Panc1 (cell line): ENCODE results near the gene PFKL. TPM values are rescaled to one million over a fixed set of nuclear protein-coding genes. Genes with fewer than 3 reads are reported as not detected.
A peak's percentile ranks its signal among the peaks of the same experiment; 100 is the strongest.

ENCODE experiments used
- ATAC-seq: fragments of 200-7000 bp; cut with Tn5 transposase; 2 replicates; pipeline ENCODE4 v1.9.1; 2020; ENCODE audit warnings: mild to moderate bottlenecking, moderate library complexity
- BruUV-seq: library from RNA; stranded (reverse); fragments of 400-500 nt; replicated peaks from 2 replicates; lab custom pipeline; 2021; lab: Mats Ljungman, UMichigan
- CTCF ChIA-PET: fragments of 300-600 bp; sonication (Branson Sonifier 250); formaldehyde crosslinking; loops from one replicate; lab custom pipeline; 2022; ENCODE audit warnings: antibody characterized with exemption; lab: Charles Lee
- POLR2A ChIA-PET: fragments of 300-600 bp; sonication (Branson Sonifier 250); formaldehyde crosslinking; loops from one replicate; lab custom pipeline; 2022; ENCODE audit warnings: antibody characterized with exemption; lab: Charles Lee
- DNase-seq: peaks from one replicate; pipeline ENCODE4 v3.0.0-alpha.2; 2010; ENCODE audit warnings: low read depth, low spot score
- H3K27ac ChIP-seq: 2 replicates; pipeline ENCODE4 v1.5.1; 2011; ENCODE audit warnings: mild to moderate bottlenecking, low read length, inconsistent platforms
- H3K27me3 ChIP-seq: fragments of 200-500 bp; sonication (Bioruptor generic); 2 replicates; pipeline ENCODE4 v1.6.0; 2014; ENCODE audit warnings: low read length, inconsistent platforms; ENCODE audit not compliant: control insufficient read depth, insufficient read depth
- H3K36me3 ChIP-seq: fragments of 200-500 bp; sonication (Bioruptor generic); 2 replicates; pipeline ENCODE4 v1.5.1; 2014; ENCODE audit warnings: inconsistent platforms, mild to moderate bottlenecking, low read length, moderate library complexity; ENCODE audit not compliant: control insufficient read depth, insufficient read depth
- H3K4me1 ChIP-seq: 2 replicates; pipeline ENCODE4 v1.5.1; 2011; ENCODE audit warnings: inconsistent platforms, mild to moderate bottlenecking, low read length, moderate library complexity; ENCODE audit not compliant: control insufficient read depth, insufficient read depth
- H3K4me3 ChIP-seq, 2 experiments: 2 replicates each; pipeline ENCODE4 v1.5.1; 2011 to 2012; ENCODE audit warnings: low read depth in 2 of 2, low read length in 2 of 2, mild to moderate bottlenecking in 2 of 2, inconsistent platforms in 1 of 2, moderate library complexity in 1 of 2
- H3K9me3 ChIP-seq: fragments of 200-500 bp; sonication (Bioruptor generic); 2 replicates; pipeline ENCODE4 v1.5.1; 2014; ENCODE audit warnings: low read depth, mild to moderate bottlenecking, inconsistent platforms, low read length, moderate library complexity; ENCODE audit not compliant: control insufficient read depth, insufficient read depth
- POLR2AphosphoS5 ChIP-seq: IDR thresholded peaks from 2 replicates; pipeline ENCODE4 v1.6.1; 2012; ENCODE audit warnings: mild to moderate bottlenecking, low read depth, low read length, moderate library complexity
- SIN3A ChIP-seq: IDR thresholded peaks from 2 replicates; pipeline ENCODE4 v1.6.1; 2012; ENCODE audit warnings: low read depth, mild to moderate bottlenecking, low read length, moderate library complexity, borderline replicate concordance; ENCODE audit not compliant: insufficient read depth
- TCF7L2 ChIP-seq: IDR thresholded peaks from 2 replicates; pipeline ENCODE4 v1.6.1; 2011; ENCODE audit warnings: mild to moderate bottlenecking, low read depth, low read length, inconsistent platforms
- in situ Hi-C: cut with HindIII; loops from 2 replicates; pipeline ENCODE4 v1.10.0; 2016; ENCODE audit warnings: low sequenced_read_pairs, low pct_unique_long_range_greater_than_20kb
- intact Hi-C: fragments of 100-400 bp; cut with micrococcal nuclease; formaldehyde crosslinking; loops from one replicate; pipeline ENCODE4 v1.10.0; 2022; ENCODE audit not compliant: unreplicated experiment
- total RNA-seq: library from RNA; stranded (reverse); gene quantifications from one replicate; pipeline ENCODE4 v1.2.1, GENCODE V29; 2021; ENCODE audit not compliant: unreplicated experiment
- TF ChIP-seq, protein P1 (sequence below), 2 experiments: IDR thresholded peaks; 2 replicates each; pipeline ENCODE4 v1.6.1; 2011 to 2012; ENCODE audit warnings: low read depth in 2 of 2, control low read depth in 1 of 2, low read length in 1 of 2, mild to moderate bottlenecking in 1 of 2, moderate library complexity in 1 of 2; ENCODE audit not compliant: insufficient read depth in 1 of 2
- TF ChIP-seq, protein P2 (sequence below): fragments of 450-650 bp; IDR thresholded peaks from 2 replicates; pipeline ENCODE4 v1.5.1; 2017; ENCODE audit warnings: mild to moderate bottlenecking

The PFKL gene
- total RNA-seq, 1 experiment from 2014 or later: 70.1 TPM

DNA sequence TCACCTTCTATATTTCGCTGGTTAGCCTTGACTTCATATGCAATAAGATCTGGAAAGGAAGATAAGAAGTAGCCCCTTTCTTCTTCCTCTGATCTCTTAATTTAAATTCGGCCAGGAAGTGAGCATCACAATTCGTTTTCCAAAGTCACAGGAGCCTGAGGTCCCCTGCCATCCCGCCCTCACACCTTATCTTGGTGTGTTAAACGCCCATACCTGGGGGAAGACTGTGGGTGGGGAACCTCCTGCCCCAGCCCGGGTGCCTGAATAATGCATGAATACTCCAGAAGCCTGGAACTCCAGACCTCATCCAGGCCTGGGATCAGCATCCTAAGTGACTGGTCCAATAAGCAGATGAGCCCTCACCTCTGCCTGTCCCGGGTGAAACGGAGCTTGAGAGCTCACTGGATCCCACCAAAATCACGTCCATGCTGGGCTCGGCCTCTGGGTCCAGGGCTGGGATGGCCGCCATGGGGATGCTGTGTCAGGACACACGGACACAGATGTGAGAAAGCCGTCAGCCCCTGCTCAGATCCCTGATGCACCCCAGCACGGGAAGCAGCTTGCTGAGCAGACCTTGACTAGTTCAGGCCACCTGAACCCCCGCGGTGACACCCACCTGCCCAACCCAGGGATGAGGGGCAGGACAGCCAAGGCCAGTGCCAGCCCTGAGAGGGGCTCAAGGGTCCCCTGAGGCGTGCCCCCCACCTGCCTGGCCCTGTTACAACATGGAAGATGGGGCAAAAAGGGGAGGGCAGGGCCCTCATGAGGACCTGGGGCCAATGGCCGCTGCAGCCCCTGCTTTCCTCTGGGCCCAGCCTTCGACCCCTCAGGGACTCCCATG, 38.8 kb upstream of the PFKL start:
- in situ Hi-C loops: no loop called here

DNA sequence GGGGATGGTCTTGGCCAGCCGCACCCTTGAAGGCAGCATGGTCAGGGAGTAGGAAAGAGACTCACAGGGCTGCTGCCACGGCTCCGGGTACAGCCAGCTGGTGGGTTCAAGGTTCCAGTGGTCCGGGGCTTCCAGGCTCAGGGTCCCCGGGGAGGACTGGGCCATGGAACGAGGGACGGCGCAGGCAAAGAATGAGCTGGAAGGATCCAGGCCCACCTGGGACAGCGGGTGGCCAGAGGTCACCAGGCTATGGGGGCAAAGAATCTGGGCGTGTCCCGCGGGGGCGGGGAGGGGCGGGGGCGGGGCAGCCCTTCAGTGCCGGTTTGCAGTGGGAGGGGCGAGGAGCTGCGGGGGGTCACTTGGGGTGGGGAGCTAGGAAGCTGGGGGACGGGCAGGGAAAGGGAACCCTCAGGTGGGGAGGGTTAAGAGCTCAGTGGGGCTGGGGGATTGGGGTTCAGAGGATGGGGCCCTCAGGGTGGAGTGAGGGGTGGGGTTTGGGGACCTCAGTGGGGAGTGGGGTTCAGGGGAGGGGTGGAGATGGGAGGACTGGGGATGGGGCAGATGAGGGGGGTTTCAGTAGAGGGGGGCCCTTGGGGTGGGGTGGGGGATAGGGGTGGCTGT, 38.1 kb upstream of the PFKL start, which contains the start of gene DNMT3L:
TSS of gene DNMT3L (minus strand) at position 223 of the 621 bp plus-strand sequence. CDS start 638 bp downstream, outside the sequence.
- in situ Hi-C loops: no loop called here
- no TSS peak for BruUV-seq
- DNase-seq: no peak
- 0 out of 2 replicates have a peak, but pooled peaks have one; percentile 44 for ATAC-seq
- CTCF ChIA-PET: no interaction called here
- H3K27ac ChIP-seq: no peak within 1 kb of the TSS
- TF ChIP-seq POLR2AphosphoS5 (no peak), SIN3A (no peak), TCF7L2 (no peak)
- TF ChIP-seq, protein P1, sequence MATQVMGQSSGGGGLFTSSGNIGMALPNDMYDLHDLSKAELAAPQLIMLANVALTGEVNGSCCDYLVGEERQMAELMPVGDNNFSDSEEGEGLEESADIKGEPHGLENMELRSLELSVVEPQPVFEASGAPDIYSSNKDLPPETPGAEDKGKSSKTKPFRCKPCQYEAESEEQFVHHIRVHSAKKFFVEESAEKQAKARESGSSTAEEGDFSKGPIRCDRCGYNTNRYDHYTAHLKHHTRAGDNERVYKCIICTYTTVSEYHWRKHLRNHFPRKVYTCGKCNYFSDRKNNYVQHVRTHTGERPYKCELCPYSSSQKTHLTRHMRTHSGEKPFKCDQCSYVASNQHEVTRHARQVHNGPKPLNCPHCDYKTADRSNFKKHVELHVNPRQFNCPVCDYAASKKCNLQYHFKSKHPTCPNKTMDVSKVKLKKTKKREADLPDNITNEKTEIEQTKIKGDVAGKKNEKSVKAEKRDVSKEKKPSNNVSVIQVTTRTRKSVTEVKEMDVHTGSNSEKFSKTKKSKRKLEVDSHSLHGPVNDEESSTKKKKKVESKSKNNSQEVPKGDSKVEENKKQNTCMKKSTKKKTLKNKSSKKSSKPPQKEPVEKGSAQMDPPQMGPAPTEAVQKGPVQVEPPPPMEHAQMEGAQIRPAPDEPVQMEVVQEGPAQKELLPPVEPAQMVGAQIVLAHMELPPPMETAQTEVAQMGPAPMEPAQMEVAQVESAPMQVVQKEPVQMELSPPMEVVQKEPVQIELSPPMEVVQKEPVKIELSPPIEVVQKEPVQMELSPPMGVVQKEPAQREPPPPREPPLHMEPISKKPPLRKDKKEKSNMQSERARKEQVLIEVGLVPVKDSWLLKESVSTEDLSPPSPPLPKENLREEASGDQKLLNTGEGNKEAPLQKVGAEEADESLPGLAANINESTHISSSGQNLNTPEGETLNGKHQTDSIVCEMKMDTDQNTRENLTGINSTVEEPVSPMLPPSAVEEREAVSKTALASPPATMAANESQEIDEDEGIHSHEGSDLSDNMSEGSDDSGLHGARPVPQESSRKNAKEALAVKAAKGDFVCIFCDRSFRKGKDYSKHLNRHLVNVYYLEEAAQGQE (IDR thresholded peaks at IDR 0.05; ENCODE audit: insufficient read depth in 1 of 2, low read depth in 2 of 2, low read length in 1 of 2): no peak
- no peaks in the 10 kb centered on the region for H3K4me1 ChIP-seq
- intact Hi-C loops: no loop called here
- POLR2A ChIA-PET: no interaction called here
- H3K9me3 ChIP-seq: no peaks in the 10 kb centered on the region
- no peak within 1 kb of the TSS for H3K4me3 ChIP-seq
- H3K36me3 ChIP-seq: no peaks in the 10 kb centered on the region
- no peaks in the 10 kb centered on the region for H3K27me3 ChIP-seq

More for the DNA sequence above, 38.8 kb upstream of the PFKL start:
- no peak overlapping the region for H3K4me3 ChIP-seq
- TF ChIP-seq SIN3A (no peak), TCF7L2 (no peak), POLR2AphosphoS5 (no peak)
- TF ChIP-seq, protein P1 (IDR thresholded peaks at IDR 0.05; ENCODE audit: insufficient read depth in 1 of 2, low read depth in 2 of 2, low read length in 1 of 2): no peak
- TF ChIP-seq, protein P2, sequence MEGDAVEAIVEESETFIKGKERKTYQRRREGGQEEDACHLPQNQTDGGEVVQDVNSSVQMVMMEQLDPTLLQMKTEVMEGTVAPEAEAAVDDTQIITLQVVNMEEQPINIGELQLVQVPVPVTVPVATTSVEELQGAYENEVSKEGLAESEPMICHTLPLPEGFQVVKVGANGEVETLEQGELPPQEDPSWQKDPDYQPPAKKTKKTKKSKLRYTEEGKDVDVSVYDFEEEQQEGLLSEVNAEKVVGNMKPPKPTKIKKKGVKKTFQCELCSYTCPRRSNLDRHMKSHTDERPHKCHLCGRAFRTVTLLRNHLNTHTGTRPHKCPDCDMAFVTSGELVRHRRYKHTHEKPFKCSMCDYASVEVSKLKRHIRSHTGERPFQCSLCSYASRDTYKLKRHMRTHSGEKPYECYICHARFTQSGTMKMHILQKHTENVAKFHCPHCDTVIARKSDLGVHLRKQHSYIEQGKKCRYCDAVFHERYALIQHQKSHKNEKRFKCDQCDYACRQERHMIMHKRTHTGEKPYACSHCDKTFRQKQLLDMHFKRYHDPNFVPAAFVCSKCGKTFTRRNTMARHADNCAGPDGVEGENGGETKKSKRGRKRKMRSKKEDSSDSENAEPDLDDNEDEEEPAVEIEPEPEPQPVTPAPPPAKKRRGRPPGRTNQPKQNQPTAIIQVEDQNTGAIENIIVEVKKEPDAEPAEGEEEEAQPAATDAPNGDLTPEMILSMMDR: no peak
- H3K4me1 ChIP-seq: no peaks in the 10 kb centered on the region
- no peaks in the 10 kb centered on the region for H3K9me3 ChIP-seq
- ChIA-PET POLR2A (no interaction called here), CTCF (no interaction called here)
- intact Hi-C loops: no loop called here
- DNase-seq (no peak), ATAC-seq (no peak)
- no peaks in the 10 kb centered on the region for H3K36me3 ChIP-seq
- BruUV-seq: no TSS peak
- no peaks in the 10 kb centered on the region for H3K27me3 ChIP-seq
- no peak overlapping the region for H3K27ac ChIP-seq
